Ramos (cell line): ENCODE measurements around the gene LRRC2.

Experiments
- in situ Hi-C: fragments of 300-500 bp; cut with MboI; formaldehyde crosslinking; loops from one replicate; pipeline ENCODE4 v1.14.3; 2022; ENCODE audit warnings: low sequenced_read_pairs; ENCODE audit not compliant: unreplicated experiment

Gene LRRC2

DNA sequence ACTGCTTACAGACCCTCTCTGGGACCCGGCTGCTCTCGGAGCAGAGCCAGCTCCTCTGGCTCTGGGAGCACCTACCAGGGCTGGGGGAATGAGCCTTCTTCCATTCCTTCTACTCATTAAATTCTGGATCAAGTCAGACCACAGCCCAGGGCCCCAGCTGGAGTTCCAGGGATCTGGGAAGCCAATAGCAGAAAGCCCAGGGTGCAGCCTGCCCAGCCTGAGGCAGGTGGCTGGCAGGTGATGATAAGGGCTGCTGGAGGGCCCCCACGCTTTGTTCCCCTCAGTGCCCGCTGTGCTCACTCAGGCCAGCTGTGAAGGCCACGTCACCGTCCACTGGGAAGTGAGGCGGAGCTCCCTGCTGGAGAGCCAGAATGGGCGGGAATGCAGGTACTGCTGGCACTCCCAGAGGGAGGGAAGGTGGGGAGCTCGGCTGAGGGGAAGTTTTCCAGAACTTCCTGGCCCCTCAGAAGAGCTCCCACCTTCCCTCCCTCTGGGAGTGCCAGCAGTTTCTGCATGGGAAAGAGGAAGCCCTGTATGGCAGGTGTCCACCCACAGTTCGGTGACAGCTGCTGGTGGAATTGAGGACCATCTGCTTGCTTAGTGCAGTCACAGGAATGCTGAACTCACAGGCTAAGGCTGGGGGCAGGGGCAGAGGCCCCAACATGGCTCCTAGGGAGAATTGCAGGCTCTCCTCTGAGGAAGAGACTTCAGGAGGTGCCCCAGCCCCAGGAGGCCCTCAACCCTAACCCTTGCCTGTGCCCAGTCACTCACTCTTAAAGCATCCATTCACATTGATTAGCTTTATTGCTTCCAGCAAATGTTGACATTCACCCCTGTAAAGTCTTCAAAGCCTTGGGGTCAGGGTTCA lies 81.0 kb downstream of the LRRC2 start:
- in situ Hi-C loops, result loop anchor here (5.0 kb wide), 2 partner anchors 77 to 142 kb away; no protein-coding TSS in a partner anchor

DNA sequence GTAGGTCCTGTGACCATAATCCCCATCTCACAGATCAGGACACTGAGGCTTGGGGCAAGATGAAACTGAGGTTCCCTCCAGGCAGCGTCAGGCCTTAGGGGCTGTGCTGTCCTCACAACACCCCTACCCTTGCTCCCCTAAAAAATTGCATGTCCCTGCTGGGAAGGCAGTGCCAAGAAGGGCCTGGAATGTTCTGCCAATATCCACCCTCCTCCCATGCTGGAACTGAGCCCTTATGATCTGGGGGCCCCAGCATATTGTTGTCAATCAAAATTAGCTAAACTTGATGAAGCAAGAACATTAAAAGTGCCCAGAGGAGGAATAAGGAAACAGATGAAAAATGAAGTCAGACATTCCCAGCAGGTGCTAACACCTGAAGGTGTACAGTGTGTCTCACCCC lies 81.7 kb downstream of the LRRC2 start:
- in situ Hi-C loops, result no loop called here

DNA sequence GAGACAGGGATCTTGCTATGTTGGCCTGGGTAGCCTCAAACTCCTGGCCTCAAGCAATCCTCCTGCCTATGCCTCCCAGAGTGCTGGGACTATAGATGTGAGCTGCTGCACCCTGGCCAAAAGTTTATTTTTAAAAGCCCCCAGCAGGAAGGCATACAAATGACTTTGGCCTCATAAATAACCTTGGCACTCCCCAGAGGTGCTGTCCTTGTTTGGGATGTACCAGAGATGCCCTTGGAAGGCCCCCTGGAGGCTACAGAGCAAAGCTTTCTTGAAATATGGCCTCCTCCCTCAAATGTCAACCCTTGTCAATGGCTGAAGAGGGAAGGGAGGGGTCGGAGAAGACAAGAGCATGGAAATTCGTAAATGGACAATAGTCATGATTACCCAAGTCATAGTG lies 82.3 kb downstream of the LRRC2 start:
- in situ Hi-C loops, result no loop called here

DNA sequence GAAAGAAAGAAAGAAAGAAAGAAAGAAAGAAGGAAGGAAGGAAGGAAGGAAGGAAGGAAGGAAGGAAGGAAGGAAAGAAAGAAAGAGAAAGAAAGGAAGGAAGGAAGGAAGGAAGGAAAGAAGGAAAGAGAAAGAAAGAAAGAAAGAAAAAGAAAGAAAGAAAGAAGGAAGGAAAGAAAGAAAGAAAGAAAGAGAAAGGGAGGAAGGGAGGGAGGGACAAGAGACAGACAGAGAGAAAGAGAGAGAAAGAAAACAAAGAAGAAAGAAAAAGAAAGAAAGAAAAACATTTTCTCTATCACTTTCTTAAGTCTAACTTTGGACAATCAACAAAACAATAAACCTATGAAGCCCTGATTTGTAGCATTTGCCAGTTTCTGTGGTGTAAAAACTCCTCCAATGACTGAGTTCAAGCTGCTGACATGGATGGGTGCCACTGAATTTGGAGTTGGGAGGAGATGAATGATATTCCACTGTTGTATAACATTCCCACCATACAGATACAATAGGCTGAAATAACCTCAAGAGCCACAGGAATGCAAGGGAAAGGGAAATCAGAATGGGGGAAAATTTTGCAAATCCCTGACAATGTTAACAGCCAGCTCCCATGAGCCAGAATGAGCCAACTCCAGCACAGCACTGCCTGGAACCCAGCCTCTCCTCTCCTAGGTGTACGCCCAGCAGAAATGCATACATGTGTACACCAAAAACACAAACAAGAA lies 83.3 kb downstream of the LRRC2 start:
- in situ Hi-C loops, result no loop called here

GRCh38 chr3:46481636-46482035 lies 84.5 kb downstream of the LRRC2 start:
- in situ Hi-C loops, result no loop called here

DNA sequence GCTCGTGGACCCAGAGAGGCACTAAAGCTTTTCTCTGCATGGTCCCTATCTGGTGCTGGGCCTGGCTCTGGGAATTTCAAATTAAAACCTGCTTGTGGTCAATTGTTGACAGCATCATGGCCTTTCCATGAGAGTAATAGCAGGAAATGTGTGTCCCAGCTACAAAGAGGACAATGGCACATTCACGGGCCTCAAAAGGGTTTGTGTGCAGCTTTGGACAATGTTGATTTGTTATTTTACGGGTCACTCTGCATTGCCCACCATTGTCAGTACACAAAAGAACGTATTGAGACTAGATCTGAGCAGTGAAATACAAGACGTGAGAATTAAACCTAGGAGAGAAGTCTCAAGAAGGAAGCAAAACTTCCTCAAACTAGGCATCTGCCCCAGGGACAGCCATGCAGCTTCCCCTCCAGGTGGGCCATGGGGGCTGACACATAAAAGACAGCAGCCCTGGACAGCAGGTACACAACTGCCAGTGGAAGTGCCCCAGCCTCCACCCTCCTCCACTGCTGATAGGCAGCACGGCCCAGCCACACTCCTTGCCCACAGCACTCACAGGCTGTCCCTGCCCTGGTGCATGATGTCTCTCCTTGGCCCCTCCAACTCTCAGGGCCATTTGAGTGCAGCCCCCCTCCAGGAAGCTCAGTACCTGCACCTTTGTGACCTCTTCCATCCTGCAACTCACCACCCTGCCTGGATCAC lies 85.5 kb downstream of the LRRC2 start:
- in situ Hi-C loops, result no loop called here

GRCh38 chr3:46479696-46480095 lies 86.4 kb downstream of the LRRC2 start:
- in situ Hi-C loops, result no loop called here

DNA sequence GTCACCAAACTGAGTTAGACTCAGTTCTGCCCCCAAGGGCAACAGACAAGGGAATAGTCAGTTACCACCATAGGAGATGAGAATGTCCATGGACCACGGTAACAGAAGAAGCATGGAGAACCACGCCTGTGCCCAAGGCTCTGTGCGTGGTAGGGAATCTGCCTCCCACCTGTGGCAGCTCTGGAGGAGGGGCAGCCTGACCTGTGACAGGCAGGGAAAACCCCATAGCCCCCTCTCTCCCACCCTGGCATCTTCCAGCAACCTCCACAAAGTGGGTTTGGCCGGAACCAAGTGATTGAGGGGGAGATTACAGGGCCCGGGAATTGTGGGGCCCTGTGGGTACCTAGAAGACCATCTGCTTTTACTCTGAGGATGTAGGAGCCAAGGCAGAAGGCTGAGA lies 87.1 kb downstream of the LRRC2 start:
- in situ Hi-C loops, result no loop called here

DNA sequence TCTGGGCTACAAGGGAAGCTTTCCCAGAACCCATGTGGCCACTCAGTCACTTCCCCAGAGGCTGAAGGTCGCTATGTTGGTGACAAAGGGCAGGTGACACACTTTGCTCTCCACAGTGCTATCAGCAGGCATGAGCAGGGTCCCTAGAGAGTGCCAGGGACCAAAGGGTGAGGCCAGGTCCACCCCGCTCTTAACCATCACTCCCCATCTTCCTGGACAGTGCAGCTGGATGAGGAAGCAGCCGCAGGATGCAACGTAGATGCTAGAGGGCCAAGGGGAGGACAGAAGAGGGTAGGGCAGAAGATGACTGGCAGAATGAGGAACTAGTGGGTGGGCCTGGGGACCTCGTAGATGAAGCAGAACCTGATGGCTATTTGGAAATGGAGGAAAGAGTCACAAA lies 87.8 kb downstream of the LRRC2 start:
- in situ Hi-C loops, result no loop called here

GRCh38 chr3:46477756-46478155 lies 88.3 kb downstream of the LRRC2 start:
- in situ Hi-C loops, result no loop called here

- in situ Hi-C loops, result no loop called here
Observed at GRCh38 chr3:46477145-46477544, 89.0 kb downstream of the LRRC2 start.

DNA sequence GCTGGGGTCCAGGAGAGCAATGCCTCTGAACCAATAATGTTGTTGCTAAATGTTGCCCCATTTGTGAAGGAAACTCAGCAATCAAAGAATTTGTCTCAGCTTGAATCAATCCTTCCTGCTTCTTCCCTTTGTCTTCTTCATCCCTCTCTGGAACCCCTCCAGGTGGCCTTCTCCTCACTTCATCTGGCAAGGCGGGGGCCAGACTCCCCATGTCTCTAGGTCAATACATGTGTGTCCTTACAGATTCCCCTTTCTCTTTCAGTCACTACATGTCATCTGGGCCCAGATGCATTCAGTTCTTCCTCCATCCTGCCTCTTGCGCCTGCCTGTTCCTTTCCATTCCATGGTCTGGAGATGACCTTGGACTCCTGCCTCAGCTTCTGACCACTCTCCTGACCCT lies 93.4 kb downstream of the LRRC2 start:
- in situ Hi-C loops, result no loop called here

GRCh38 chr3:46471371-46471914 lies 94.7 kb downstream of the LRRC2 start:
- in situ Hi-C loops, result no loop called here

GRCh38 chr3:46470831-46471230 lies 95.3 kb downstream of the LRRC2 start:
- in situ Hi-C loops, result no loop called here

- in situ Hi-C loops, result no loop called here
Observed at GRCh38 chr3:46469680-46470357, 96.3 kb downstream of the LRRC2 start.

GRCh38 chr3:46468753-46469600 lies 97.1 kb downstream of the LRRC2 start:
- in situ Hi-C loops, result no loop called here

GRCh38 chr3:46467562-46467961 lies 98.5 kb downstream of the LRRC2 start:
- in situ Hi-C loops, result no loop called here

- in situ Hi-C loops, result no loop called here
Observed at GRCh38 chr3:46466871-46467403, 99.2 kb downstream of the LRRC2 start.

GRCh38 chr3:46466273-46466672 lies 99.8 kb downstream of the LRRC2 start:
- in situ Hi-C loops, result no loop called here
